HG02763 (cell line): ENCODE data around the gene SMPD3.

ENCODE experiments used
- ATAC-seq: cut with Tn5 transposase; IDR thresholded peaks from one replicate; pipeline ENCODE4 v1.9.1; 2021; ENCODE audit warnings: mild to moderate bottlenecking, moderate library complexity; ENCODE audit not compliant: unreplicated experiment

Gene SMPD3

DNA sequence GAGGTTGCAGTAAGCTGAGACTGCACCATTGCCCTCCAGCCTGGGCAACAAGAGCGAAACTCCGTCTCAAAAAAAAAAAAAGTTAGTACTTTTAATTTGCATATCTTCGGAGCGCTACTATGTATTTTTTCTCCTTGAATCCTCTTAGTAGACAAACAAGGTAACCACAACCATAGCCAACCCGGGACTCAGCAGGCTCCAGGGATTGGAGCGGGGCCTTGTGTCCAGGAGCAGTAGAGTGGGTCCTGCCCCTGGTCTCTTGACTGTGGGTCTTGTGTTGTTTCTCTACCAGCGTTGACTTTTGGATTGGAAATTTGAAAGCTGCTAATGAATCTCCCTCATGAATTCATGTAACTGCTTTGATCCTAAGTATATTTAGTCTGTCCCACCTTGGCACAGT lies 105.2 kb downstream of the SMPD3 start:
- ATAC-seq: no peak

DNA sequence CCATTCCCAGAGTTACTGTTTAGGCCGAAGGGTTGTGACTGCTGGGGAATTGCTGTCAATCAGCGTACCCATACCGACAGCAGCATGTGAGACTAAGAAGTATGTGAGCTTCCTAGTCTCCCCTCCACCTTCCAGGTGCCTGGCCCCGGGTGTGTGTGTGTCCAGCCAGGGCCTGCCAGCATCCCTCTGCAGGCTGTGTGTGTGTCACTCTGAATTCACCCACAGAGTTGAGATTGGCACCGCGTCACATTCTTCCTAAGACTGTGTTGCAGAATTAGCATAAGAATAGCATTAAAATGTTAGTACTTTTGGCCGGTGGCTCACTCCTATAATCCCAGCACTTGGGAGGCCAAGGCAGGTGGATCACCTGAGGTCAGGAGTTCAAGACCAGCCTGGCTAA lies 105.7 kb downstream of the SMPD3 start:
- no peak for ATAC-seq

GRCh38 chr16:68339214-68339613 lies 109.1 kb downstream of the SMPD3 start:
- no peak for ATAC-seq

- no peak for ATAC-seq
These were observed 109.8 kb downstream of the SMPD3 start for GRCh38 chr16:68338326-68339119.

DNA sequence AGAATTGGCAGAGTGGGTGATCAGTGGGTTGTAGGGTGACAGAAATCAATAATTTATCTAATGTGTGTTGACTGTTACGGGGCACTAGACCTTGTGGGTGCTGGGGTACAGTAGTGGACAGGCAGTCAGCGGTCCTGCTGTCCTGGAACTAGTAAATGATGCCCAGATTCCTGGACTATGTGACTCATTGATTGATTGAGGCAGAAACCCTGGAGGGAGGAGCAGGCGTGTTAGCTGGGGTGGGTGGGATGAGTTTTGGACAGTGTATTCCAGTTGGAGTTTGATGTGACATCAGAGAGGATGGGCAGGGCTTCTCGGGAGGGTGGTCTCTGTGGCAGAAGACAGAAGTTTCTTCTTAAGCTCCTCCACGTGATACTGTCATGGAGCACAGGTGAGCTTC lies 113.1 kb downstream of the SMPD3 start:
- no peak for ATAC-seq

DNA sequence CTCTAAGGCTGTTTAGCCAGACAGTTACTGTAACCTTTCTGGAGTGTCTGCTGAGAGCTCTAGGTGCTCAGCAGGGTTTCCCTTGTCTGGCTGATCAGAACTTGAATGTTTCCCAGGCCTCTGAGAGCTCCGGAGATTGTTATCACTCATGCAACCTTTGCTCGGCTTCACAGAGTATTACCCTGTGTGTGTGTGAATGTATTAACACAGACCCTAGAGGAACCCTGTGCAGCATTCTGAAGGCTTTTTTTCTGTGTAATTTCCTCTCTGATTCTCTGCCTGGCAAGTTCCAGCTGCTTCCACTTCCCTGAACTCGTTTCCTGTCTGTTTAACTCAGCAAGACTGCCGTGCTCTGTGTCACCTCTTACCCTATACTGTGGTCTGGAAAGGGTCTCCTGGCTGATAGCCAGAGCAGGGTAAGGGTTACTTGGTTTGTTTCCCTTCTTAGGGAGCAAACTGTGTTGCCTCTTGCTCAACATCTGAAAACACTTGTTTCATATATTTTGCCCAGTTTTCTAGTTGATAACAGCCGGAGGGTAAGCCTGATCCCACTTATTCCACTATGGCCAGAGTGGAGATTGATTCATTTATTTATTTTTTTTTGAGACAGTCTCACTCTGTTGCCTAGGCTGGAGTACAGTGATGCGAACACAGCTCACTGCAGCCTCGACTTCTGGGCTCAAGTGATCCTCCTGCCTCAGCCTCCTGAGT lies 115.7 kb downstream of the SMPD3 start:
- no peak for ATAC-seq

DNA sequence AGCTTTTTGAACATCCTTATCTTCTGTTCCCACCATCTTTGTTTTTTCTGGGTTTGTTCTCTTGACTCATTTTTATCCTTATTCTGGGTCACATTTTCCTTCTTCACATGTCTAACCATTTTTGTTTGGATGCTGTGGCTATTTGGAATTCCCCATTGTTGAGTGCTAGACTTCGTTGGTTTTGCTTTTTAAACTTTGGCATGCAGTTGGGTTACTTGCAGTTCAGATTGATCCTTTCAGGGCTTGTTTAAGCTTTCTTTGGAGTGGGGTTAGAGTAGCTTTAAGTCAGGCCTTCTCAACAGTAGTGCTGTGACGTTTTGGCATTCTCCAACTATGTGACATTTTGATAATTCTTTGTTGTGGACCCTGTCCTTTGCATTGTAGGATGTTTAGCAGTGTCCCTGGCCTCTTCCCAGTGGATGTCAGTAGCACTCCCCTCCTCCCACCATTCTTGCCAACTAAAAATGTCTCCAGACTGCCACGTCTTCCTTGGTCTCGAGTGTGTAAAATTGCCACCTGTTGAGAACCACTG lies 116.4 kb downstream of the SMPD3 start:
- ATAC-seq: no peak

DNA sequence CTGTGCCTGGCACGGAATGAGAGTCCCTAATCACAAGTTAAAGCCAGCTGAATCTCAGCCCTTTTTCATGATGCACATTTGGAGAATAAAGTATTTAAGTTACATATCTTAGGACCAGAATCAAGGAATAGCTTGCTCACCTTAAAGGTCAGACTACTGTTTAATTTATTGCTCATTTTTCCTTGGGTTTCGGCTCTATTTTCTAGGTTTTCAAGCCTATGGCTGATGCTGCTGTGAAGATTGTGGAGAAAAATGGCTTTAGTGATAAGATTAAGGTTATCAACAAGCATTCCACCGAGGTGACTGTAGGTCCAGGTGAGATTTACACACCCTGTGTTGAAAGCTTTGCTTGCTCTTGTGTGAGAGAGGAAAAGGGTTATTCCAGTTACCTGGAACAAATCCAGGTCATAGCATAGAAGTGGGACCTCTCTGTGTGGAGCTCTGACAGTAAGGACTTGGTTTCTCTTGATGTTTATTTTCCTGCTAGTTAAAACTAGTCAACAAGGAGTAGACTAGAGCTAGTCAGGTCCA lies 119.4 kb downstream of the SMPD3 start:
- ATAC-seq: no peak

DNA sequence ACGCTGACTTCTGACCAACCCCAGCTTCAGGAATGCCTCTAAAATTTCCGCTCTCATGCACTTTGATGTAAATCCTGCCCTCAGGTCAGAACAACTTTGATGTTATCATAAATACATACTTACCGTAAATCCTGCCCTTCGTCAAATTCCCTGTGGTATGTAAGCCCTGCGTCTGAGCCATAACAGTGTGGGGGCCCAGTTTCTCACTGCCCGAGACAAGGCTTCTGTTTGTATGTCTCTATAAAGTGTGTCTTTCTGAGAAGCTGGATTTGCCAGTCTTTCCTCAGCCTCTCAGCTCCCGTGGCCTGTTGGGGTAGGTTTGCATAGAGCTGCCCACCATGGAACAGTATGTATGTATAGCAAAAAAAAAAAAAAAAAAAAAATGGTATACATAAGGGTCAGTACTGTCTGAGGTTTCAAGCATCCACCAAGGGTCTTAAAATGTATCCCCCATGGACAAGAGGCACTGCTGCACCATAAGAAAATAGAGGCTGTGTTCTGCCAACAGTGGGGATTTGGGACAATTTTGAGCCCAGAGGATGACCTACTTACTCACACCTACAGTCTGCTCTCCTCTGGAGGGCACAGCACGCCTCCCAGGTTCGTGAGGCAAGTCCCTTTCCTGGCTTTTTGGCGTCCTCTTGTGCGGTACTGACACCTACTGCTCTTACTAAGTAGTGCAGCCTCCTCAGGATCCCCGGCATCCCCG lies 120.0 kb downstream of the SMPD3 start:
- ATAC-seq: peak; percentile 65

DNA sequence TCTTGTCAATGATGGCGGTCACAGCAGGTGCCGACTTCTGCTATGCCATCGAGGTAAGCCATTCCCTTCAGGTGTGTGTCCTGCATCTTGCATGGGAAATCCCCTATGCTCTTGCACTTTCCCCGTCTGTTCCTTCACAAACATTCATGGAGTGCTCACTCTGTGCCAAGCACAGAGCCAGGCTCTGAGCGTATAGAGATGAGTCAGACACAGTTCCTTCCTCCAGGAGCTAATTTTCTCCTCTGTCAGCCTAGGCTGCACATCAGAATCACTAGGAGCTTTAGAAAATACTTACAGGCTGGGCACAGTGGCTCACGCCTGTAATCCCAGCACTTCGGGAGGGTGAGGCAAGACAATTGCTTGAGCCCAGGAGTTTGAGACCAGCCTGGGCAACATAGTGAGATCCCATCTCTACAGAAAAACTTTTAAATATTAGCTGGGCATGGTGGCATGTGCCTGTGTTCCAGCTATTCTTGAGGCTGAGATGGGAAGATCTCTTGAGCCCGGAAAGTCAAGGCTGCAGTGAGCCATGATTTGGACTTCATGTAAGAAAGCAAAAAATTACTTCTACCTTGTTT lies 123.4 kb downstream of the SMPD3 start:
- no peak for ATAC-seq

DNA sequence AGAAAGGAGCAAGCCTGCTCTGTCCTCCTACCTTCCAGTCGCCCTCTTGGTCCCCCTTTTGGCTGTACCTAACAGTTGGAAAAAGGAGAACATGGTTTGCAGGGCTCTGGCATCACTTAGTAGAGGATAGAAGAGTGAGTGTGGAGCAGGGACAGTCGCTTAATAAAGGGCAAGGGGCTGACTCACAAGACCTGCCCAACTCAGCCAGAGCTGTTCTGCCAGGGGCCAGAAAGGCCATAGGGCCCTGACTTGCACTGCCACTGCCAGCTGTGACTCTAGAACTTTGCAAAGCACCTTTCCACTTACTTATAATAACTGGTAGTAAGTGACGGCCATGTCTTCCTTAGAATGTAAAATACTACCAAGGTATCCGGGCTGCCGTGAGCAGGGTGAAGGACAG lies 124.0 kb downstream of the SMPD3 start:
- ATAC-seq: no peak

DNA sequence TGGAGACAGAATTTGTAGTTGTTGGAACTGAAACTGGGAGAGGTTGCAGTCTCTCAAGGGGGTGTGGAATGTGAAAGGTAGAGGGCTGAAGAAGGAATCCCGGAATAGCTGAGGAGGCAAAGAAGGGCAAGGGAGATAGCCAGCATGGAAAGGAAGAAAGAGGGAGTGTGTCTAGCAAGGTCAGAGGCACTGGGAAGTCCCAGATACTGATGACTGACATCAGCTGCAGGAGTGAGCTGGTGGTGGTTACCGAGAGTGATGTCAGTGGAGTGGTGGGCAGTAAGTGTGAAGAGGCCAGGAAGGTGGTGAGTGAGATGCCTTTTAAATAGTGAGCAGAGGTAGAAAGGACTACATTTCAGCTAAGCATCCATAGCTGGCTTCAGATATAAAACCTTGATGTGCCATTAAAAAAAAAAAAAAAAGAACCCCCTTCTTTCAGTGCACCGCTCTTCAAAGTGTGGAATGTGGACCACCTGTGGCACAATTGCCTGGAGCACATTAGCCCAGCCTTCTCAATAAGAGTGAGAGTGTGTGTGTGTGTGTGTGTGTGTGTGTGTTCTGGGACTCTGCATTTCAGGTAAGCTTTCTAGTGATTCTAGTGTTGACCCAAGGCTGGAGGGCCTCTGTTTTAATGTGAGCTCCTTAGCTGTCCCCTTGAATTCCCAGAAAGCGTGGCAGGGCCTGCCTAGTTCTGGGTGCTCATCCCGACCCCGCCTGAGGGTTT lies 129.0 kb downstream of the SMPD3 start:
- no peak for ATAC-seq

DNA sequence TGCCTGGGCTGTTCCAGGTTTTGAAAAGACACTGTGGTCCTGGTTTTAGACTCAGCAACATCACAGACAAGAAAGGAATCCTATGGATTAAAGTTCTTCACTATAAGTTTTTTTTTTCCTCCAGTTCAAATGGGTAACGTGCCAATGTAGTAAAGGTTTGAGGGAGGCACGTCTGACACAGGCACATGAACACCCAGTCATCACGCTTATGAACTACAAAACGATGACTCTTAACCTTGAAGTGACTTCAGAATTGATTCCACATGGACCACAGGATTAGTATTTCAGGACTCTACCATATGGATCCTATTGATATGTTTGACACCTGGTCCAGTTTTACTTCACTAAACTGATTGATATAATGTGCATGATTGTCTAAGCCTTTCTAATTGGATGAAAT lies 135.2 kb downstream of the SMPD3 start:
- no peak for ATAC-seq

DNA sequence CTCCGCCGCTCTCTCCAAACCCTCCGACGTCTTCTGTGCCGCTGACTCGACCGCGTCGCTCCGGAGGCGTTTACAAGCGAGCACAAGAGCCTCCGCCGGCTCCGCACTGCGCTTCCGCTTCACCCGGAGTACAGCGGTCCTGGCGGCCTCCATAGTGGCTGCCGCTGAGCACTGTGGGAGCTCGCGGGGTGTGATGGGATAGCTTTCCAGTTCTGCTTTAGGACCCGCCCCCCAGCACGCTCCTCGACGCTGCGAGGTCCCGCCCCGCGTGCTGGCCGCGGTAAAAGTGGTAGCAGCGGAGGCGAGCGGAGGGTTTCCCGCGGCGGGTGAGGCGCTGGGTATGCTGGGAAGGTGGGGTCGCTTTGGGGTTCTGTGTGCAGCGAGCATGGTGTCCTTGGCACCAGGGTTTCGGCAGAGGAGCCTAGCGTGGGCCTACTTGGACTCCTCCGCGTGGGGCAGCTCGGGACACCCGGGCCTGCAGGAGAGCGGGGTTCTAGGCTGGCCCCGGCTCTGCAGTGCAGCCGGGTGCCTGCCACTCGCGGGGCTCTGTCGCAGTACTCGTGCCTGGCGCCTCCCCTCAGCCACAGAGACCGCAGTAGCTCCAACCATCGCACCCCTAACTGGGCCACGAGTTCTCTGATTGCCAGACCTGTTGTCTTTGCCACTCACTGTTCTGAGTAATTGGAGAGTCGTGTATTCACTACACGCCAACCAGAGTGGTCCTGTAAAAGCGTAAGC lies 137.4 kb downstream of the SMPD3 start, which contains the start of the genes PRMT7 and SLC7A6OS:
Gene PRMT7 (plus strand): TSS at position 246 of the 738 bp plus-strand sequence. CDS start 4,961 bp downstream, outside the sequence.
Gene SLC7A6OS (minus strand): TSS at position 173 of the 738 bp plus-strand sequence. CDS start 20 bp downstream, at position 153.
- peak; percentile 95 for ATAC-seq

DNA sequence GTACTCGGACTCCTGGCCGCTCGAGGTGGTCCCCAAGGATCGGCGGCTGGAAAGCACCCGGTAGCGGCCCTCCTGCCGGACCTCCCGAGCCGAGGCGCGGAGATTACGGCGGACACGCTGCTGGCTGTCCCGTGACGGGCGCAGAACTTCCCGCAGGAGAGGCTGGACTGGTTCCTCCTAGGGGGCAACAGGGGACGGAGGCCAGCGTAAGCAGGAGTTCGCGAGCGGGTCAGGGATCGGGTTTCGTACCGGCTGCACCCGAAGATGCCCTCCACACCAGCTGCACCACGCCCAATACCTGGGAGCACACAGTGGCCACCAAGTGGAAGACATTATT lies 137.9 kb downstream of the SMPD3 start:
- peak; percentile 32 for ATAC-seq

- no peak for ATAC-seq
These were observed 138.5 kb downstream of the SMPD3 start for GRCh38 chr16:68309799-68310198.
